ENCODE measurements around the gene FOXJ3.
A peak's percentile ranks its signal among the peaks of the same experiment; 100 is the strongest.

The FOXJ3 gene

DNA sequence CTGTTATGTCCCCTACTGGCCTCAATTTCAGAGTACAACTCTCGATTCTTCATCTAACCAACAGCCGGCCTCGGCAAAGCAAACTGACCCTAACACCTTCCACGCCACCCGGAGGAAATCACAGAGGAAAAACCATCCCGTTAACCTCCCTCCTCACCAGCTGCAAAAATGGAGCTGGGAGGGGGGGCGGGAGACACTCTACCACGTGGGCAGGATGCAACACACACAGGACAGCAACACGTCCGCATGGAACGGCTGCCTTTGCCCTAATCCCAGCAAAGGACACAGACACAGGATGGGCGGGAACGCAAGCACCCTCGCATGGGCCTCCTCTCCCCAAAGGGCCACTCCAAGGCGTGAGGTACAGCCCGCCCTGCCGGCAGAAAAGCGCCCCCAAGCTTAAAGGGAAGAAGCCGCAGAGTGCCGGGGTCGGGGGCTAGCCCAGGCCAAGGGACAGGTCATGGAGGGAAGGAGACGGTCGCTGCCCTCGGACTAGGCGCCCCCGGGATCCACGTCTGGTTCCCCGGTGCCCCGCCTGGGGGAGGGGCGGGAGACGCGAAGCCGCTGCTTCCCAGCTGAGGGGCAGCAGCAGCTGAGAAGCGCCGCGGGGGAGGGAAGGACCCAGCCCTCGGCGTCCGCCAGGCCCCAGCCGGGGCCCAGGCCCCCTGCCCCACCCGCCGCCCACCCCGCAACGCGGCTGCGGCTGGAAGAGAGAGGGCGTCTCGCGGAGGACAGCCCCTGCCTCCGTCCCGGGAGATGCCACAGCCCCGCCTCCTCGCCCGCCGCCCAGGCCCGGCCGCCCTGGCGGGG is 590 bp downstream of the FOXJ3 start:
- peak; percentile 65 for DNase-seq (ENCODE audit: low spot score)

DNA sequence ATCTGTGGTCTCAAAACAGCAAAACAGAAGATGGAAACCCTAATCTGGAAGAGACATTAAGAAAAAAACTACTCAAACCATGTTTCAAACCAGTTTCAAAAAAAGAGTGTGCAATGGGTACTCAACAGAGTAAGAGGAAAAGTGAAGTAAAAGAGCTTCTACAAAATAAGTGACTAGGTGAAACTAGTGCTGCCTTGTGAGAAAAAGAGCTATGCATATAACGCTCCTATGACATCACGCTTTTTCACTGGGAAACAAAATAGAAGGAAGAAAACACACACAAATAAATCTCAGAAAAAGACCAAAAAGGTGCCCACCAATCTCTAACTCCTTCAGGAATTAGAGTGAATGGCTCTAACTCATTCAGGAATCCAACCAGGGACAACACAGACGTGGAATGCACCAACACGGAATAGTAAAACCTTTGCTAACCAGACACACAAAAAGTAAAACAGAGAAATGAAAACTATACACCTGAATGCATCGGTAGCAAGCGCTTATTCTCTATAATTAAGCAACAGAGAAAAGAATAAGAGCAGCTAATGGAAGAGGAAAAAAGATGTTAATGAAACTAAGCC is 1.3 kb downstream of the FOXJ3 start:
- DNase-seq (ENCODE audit: low spot score): no peak

GRCh38 chr1:42332877-42333276 is 2.2 kb downstream of the FOXJ3 start:
- no peak for DNase-seq (ENCODE audit: low spot score)

- DNase-seq (ENCODE audit: low spot score): no peak
Measured at GRCh38 chr1:42330215-42330614, 4.8 kb downstream of the FOXJ3 start.

DNA sequence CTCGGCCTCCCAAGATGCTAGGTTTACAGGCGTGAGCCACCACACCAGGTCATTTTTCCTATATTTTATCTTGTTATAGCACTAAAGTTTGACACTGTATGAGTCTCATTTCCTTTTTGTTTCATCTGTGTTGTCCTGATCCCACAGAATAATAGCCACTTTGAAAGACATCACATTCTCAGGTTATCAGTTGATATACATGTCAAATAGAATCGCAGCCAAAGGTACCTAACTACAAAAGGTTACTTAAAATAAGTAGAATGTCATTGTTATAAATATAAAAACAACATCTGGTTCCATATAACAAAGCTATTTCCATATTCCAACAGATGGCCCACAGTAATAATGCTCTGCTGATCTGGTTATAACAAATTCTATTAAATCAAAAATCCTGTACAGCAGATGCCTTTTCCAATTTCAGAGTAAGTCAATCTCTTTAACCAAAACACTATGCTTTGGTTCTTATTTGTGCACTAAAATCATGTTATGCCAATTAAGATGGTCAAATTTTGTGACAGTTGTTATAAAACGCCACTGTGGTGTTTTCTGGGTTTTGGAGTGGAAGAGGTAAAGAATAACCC is 6.0 kb downstream of the FOXJ3 start:
- DNase-seq (ENCODE audit: low spot score): no peak

DNA sequence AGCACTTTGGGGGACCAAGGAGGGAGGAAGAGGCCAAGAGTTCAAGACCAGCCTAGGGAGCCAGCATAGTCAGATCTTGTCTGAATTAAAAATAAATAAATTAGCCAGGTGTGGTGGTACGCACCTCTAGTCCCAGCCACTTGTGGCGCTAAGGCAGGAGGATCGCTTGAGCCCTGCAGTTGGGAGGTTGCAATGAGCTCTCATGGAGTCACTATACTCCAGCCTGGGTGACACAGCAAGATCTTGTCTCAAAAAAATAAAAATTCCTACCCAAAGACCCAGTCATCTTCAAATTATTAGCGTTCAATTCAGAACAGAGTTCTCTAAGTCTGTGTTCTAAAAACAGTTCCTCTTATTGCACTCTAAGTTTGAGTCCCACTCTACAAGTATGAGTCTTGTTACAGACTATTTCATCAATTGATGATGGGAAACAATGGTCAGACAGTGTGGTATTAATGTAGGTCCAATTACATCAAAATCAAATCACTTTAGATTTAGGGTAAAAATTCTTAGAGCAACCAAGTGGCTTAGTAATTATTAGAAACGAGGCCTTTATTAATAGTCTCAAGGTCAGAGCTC is 6.9 kb downstream of the FOXJ3 start:
- no peak for DNase-seq (ENCODE audit: low spot score)

GRCh38 chr1:42325014-42325402 is 10.0 kb downstream of the FOXJ3 start:
- DNase-seq (ENCODE audit: low spot score): no peak

- DNase-seq (ENCODE audit: low spot score): no peak
Measured at GRCh38 chr1:42324398-42325013, 10.5 kb downstream of the FOXJ3 start.

- no peak for DNase-seq (ENCODE audit: low spot score)
Measured at GRCh38 chr1:42323551-42323950, 11.5 kb downstream of the FOXJ3 start.

DNA sequence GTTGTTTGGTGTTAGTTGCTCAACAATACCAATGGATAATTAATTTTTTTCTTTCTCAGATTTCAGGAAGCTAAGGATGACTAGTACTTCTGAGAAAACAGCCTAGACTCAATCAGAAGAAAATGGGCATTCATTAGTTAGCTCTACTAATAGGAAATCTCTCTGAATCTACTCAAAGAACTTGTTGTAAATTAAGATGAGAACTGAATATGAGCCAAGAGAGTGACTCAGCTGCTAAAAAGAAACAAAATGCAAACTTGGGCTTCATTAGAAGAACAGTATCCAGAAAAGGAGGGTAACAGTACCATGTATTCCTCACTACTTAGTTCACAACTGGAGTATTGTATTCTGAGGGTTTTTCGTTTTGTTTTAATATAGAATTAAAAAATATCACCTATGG is 12.5 kb downstream of the FOXJ3 start:
- no peak for DNase-seq (ENCODE audit: low spot score)

- DNase-seq (ENCODE audit: low spot score): no peak
Measured at GRCh38 chr1:42321731-42322130, 13.3 kb downstream of the FOXJ3 start.

DNA sequence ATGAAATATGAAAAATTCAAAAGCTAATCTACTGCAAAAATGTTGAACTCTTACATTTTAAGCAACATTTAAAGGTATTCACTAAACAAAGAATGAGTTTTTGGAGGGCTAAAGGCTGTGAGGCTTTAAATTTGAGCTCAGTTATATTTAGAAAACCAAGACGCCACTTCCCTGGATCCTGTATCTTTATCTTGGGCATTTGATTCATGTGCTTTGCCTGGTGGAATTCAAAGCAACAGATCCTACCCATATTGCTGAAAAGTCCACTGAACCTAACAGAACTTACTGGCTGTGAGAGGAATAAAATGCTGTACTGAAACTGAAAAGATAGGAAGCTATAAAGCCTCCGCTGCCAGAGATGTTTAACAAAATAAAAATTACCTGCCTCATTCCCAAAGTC is 14.3 kb downstream of the FOXJ3 start:
- DNase-seq (ENCODE audit: low spot score): no peak

- DNase-seq (ENCODE audit: low spot score): no peak
Measured at GRCh38 chr1:42319871-42320484, 15.1 kb downstream of the FOXJ3 start.

DNA sequence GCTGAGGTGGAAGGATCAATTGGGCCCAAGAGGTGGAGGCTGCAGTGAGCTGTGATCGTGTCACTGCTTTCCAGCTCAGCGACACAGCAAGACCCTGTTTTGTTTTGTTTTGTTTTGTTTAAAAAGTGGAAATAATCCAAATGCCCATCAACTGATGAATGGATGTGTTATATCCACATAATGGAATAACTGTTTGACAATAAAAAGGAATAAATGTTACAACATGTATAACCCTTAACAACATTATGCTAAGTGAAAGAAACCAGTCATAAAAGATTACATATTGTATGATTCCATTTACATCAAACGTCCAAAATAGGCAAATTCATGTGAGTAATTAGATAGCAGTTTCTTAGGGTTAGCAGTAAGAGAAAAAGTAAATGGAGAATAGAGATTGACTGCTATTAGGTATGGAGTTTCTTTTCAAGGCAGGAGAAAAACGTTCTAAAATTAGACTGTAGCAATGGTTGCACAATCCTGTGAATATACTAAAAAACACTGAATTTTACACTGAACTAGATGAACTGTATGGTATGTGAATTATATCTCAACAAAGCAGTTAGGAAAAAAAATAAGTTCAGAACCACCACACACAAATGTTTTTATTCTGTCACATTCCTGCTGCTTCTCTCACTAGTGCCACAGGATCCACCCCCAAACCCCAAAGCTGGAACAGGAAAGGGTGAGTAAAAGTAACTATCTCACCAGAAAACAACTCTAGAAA is 15.7 kb downstream of the FOXJ3 start:
- peak; percentile 49 for DNase-seq (ENCODE audit: low spot score)

DNA sequence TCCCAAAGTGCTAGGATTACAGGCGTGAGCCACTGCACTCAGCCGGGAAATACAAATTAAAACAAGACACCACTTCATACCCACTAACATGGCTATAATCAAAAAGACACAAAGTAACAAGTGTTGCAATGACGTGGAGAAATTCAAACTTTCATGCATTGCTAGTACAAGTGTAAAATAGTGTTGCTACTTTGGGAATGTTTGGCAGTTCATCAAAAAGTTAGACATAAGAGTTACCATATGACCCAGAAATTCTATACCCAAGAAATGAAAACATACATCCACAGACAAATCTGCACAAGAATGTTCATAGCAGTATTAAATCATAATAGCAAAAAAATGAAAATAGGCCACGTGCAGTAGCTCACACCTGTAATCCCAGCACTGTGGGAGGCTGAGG is 16.4 kb downstream of the FOXJ3 start:
- no peak for DNase-seq (ENCODE audit: low spot score)

DNA sequence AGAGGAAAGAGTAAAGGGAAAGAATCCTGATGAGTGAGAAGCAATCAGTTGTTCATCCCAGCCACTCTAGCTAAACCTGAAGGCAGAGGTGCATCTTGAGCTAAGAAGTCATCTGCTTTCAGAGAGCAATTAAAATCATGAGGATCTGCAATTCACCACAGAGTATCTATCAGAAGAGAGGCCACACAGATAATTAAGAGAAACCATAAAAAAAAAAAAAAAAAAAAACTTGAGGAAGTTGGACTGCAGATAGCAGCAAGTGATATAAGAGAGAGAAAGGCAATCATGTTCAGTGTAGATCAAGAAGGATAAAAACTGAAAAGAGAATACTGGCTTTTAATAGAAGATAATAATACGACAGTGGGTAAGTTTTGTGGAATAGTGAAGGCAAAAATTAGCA is 17.7 kb downstream of the FOXJ3 start:
- no peak for DNase-seq (ENCODE audit: low spot score)

DNA sequence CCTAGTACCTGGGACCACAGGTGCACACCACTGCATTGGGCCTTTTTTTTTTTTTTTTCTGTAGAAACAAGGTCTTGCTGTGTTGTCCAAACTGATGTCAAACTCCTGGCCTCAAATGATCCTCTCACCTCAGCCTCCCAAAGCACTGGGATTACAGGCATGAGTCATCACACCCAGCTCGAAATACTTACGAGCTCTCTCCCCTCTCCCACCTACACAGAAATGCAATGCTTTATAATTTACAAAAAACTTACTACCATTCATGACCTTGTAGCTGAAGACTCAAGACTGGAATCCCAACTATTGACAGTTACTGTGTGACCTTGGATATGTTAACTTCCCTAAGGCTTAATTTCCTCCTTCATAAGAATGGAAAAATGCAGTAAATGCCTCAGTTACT is 18.7 kb downstream of the FOXJ3 start:
- DNase-seq (ENCODE audit: low spot score): no peak

DNA sequence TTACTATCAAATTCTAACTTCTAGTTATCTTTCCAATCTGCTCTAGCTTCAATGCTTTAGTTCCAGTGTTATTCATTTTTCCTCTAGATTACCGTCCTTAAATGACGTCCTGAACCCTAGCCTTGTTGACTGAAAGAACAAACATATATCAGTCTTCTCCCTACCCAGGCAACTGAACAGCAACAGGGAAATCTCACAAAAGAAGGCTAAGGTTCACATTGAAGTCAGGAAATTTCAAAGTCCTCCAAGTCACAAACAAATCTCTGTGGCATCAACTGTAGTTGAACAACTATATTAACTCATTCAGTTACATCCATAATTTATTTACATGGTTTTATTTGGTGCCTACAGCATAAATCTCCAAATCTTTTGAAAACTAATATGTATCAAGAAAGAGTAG is 19.5 kb downstream of the FOXJ3 start:
- no peak for DNase-seq (ENCODE audit: low spot score)

- no peak for DNase-seq (ENCODE audit: low spot score)
Measured at GRCh38 chr1:42313970-42314369, 21.1 kb downstream of the FOXJ3 start.

DNA sequence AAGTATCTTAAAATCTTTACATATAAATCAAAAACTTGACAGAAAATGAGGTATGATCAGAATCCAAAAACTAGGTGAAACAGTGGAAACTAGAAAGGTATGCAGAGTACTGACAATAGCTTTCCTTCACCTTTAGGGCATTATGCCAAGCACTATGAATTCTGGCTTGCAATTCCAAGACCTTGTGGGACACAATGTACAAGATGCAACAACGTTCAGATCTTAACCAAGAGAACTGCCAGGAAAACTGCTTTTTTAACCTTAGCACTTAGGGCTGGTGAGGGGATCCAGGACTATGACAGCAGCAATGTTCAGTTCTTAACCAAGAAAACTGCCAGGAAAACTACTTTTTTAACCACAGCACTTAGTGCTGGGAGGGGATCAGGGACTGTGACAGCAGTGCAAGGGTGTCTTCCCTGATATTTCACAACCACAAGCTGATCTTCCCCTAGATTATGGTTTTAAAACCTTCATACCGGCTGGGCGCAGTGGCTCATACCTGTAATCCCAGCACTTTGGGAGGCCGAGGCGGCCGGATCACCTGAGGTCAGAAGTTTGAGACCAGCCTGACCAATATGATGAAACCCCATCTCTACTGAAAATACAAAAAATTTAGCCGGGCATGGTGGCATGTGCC is 22.3 kb downstream of the FOXJ3 start:
- no peak for DNase-seq (ENCODE audit: low spot score)

DNA sequence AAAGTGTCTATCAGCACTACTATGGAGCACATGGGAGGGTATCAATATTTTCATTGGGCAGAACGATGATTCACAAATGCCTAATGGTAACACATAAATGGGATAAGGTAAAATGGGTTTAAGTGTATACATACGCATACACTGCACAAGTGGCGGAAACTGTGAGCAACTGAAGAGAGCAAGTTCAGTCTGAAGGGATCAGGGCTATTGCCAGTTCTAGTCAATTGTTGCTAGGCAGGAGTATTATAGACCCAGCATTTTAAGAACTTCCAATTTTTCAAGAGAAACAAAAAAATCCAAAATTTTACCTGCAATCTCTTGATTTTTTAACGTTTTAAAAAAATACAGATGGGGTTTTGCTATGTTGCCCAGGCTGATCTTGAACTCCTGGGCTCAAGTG is 23.1 kb downstream of the FOXJ3 start:
- no peak for DNase-seq (ENCODE audit: low spot score)

All from globus pallidus (tissue), 1 donor.